ENCODE results near the gene RGS10.

The RGS10 gene

DNA sequence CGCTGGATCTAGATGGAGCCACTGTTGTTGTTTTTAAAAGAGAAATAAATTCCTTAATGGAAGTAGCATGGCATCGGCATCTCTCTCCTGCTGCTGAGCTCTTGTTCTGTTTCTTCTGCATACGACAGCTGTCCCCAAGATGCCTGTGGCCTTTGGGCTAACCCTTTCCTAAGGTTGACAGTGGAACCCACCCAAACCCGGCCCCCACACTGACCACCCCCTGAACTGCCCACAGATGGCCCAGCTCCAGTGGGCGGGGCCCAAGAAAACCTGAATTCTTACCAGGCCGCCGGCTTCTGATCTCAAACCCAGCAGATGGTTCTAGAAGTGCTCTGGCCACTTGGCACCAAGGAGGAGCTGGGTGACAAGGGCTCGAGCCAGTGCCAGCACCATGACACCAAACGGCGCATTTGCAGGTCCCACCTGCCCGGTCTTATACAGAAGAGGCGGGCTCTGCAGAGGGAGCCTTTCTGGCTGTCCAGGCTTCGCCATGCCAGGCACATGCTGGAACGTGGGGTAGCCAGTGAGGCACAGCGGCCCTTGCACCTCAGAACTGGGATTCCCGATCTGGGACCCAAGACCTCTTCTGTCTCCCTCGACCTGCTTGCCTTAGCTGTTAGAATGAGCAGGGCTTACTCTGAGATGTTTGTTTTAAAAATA, 82.7 kb downstream of the RGS10 start:
- DNase-seq = no peak
- in situ Hi-C loops (cut with MboI; ENCODE audit: low pct_unique_long_range_greater_than_20kb, low sequenced_read_pairs) = no loop called here

GRCh38 chr10:119457966-119458766, 84.4 kb downstream of the RGS10 start:
- no peak for DNase-seq
- in situ Hi-C loops (cut with MboI; ENCODE audit: low pct_unique_long_range_greater_than_20kb, low sequenced_read_pairs) = no loop called here

DNA sequence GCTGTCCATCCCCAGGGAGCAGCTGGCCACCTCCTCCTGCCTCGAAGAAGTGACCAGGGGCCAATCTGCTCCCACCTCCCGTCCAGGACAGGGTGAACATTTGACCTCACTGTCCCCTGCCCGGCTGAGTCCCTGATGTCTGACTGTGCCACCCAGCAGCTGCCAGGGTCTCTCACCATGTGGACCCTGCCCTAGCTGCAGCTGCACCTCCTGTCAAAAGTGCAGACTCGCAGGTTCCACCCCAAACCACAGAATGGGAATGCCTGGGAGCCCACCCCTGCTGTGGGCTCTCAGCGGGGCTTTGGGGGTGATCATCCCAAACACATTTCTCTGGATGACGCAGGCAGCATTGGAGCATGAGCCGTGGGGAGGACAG, 86.1 kb downstream of the RGS10 start:
- in situ Hi-C loops (cut with MboI; ENCODE audit: low pct_unique_long_range_greater_than_20kb, low sequenced_read_pairs) = no loop called here
- DNase-seq = no peak

DNA sequence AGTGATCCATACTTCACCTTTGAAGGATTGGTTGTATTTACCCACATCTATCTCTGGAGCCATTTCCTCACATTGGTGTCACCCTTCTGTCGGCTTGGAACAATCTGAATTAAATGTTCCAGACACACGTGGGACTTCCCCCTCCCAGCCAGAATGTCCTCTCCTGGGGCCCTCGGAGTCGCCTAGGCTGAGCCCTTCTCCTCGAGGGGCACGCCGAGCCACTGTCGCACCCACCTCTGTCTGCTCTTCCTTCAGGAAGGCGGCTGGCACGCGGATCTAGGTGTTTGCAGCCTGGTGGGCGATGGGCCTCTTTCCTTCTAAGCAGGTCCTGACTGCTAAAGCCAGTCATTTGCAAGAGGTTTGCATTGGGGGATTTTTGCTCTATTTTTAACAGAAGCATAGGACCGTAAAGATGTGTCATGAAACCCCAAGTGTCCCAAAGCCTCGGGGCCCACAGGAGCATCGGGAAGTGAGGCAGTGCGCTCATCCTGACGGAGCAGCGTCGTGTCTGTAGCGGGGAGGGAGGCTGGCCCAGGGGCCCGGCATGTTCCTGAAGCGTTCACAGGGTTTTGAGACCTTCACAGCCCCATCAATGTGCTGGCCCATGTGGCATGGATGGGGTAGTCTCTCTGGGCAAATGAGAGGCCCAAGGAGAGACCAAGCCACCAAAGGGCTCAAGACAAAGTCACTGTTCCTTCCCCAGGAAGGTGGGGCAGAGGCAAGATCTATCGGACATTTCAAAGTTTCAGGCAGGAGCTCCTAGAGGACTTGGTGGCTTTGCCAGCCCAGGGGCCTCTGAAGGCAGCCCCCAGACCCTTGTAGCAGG, 86.7 kb downstream of the RGS10 start:
- in situ Hi-C loops (cut with MboI; ENCODE audit: low pct_unique_long_range_greater_than_20kb, low sequenced_read_pairs) = no loop called here
- DNase-seq = no peak

- in situ Hi-C loops (cut with MboI; ENCODE audit: low pct_unique_long_range_greater_than_20kb, low sequenced_read_pairs) = no loop called here
- no peak for DNase-seq
These were observed 87.5 kb downstream of the RGS10 start for GRCh38 chr10:119454990-119455389.

DNA sequence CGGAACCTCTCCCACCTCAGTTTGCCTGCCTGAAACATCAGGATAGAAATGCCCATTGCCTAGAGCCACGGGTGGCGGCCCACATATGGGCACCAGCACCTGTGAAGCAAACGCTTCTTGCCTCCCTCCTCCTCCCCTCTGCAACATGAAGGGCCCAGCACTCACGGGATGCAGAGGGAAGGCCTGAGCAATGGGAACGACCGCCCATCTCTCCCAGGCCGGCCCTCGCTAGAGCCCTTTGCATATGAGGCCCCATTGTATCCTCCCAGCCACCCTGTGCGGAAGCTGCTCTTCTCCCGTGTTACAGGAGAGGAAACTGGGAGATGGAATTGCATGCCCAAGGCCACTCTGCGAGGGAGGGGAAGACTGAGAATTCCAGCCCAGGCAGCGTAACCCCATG, 88.2 kb downstream of the RGS10 start:
- in situ Hi-C loops (cut with MboI; ENCODE audit: low pct_unique_long_range_greater_than_20kb, low sequenced_read_pairs) = no loop called here
- DNase-seq = no peak

DNA sequence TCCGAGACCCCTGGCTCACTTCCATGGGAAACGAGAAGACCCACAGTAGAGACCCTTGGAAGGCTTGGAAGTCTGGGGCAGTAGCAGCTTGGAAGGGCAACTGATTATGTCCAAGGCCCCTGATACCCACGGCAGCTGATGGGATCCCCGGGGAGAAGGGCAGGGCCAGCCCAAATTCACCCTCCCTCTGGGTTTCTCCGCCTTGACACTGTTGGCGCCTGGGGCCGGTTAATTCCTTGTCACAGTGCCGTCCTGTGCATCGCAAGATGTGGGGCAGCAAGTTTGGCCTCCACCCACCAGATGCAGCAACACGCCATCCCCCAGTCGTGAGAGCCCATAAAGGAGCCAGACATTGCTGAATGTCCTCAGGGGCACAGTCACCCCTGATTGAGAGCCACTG, 89.2 kb downstream of the RGS10 start:
- in situ Hi-C loops (cut with MboI; ENCODE audit: low pct_unique_long_range_greater_than_20kb, low sequenced_read_pairs) = no loop called here
- no peak for DNase-seq

- DNase-seq = no peak
- in situ Hi-C loops (cut with MboI; ENCODE audit: low pct_unique_long_range_greater_than_20kb, low sequenced_read_pairs) = no loop called here
These were observed 90.1 kb downstream of the RGS10 start for GRCh38 chr10:119452396-119452795.

DNA sequence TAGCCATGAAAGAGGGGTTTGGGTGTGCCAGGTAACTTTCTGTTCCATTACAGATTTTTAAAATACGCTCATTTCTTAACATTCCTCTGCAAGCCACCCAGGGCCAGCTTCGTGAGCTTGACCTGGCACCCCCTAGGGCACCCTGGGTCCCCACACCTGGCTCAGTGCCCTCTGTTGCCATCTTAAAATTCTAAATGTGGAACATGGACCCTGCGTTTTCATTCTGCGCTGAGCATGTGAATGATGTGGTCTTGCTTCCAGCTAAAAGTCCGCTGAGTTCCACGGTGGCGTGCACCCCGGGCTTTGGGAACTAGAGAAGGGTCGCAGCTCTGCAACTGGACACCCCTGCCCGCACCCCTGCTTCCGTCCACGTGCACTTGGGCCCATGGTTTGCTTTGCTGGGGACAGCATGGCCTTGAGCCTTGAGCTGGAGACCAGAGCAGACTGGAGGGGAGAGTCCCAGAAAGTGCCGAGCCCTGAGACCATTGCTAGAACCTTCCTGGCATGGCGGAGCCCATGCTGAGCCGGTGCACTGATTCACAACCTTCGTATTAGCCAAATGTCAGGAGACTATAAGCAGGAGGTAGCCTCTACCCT, 91.1 kb downstream of the RGS10 start:
- no peak for DNase-seq
- in situ Hi-C loops (cut with MboI; ENCODE audit: low pct_unique_long_range_greater_than_20kb, low sequenced_read_pairs) = no loop called here

- no peak for DNase-seq
- in situ Hi-C loops (cut with MboI; ENCODE audit: low pct_unique_long_range_greater_than_20kb, low sequenced_read_pairs) = no loop called here
These were observed 91.8 kb downstream of the RGS10 start for GRCh38 chr10:119450606-119451299.

Data from KBM-7 (cell line).